ENCODE results near the gene TOLLIP. TPM values are rescaled to one million over a fixed set of nuclear protein-coding genes. Genes with fewer than 3 reads are reported as not detected.

The TOLLIP gene
- total RNA-seq, 1 donor from 2014 or later = 67.5 TPM

GRCh38 chr11:1326435-1327063 is 17.1 kb upstream of the TOLLIP start:
- Mint-ChIP-seq H3K4me1 (ENCODE audit: low read depth, unreplicated experiment) (no peaks in the 10 kb centered on the region), H3K4me3 (ENCODE audit: unreplicated experiment) (no peak overlapping the region), H3K36me3 (ENCODE audit: unreplicated experiment) (peaks cover 35% of the 10 kb centered on the region), H3K27ac (ENCODE audit: unreplicated experiment) (no peak overlapping the region), H3K27me3 (ENCODE audit: unreplicated experiment) (peaks cover 3% of the 10 kb centered on the region), H3K9me3 (ENCODE audit: unreplicated experiment) (peaks cover 11% of the 10 kb centered on the region)
- no peak for TF ChIP-seq CTCF (IDR thresholded peaks at IDR 0.05; ENCODE audit: partially characterized antibody, unreplicated experiment)
- no peak for DNase-seq

- peaks cover 3% of the 10 kb centered on the region for H3K27me3 Mint-ChIP-seq (ENCODE audit: unreplicated experiment)
- peaks cover 34% of the 10 kb centered on the region for H3K36me3 Mint-ChIP-seq (ENCODE audit: unreplicated experiment)
- peaks cover 12% of the 10 kb centered on the region for H3K9me3 Mint-ChIP-seq (ENCODE audit: unreplicated experiment)
- no peak for TF ChIP-seq CTCF (IDR thresholded peaks at IDR 0.05; ENCODE audit: partially characterized antibody, unreplicated experiment)
- H3K4me1 Mint-ChIP-seq (ENCODE audit: low read depth, unreplicated experiment) = no peaks in the 10 kb centered on the region
- DNase-seq = no peak
- H3K4me3 Mint-ChIP-seq (ENCODE audit: unreplicated experiment) = no peak overlapping the region
- H3K27ac Mint-ChIP-seq (ENCODE audit: unreplicated experiment) = no peak overlapping the region
Observed at GRCh38 chr11:1323774-1324173, 14.3 kb upstream of the TOLLIP start.

GRCh38 chr11:1317993-1318392 is 8.6 kb upstream of the TOLLIP start:
- Mint-ChIP-seq H3K36me3 (ENCODE audit: unreplicated experiment) (peaks cover 4% of the 10 kb centered on the region), H3K4me3 (ENCODE audit: unreplicated experiment) (no peak overlapping the region), H3K27me3 (ENCODE audit: unreplicated experiment) (peaks cover 2% of the 10 kb centered on the region), H3K4me1 (ENCODE audit: low read depth, unreplicated experiment) (no peaks in the 10 kb centered on the region), H3K27ac (ENCODE audit: unreplicated experiment) (no peak overlapping the region), H3K9me3 (ENCODE audit: unreplicated experiment) (peaks cover 7% of the 10 kb centered on the region)
- no peak for DNase-seq
- TF ChIP-seq CTCF (IDR thresholded peaks at IDR 0.05; ENCODE audit: partially characterized antibody, unreplicated experiment) = no peak

GRCh38 chr11:1317432-1317831 is 8.0 kb upstream of the TOLLIP start:
- no peak overlapping the region for H3K27ac Mint-ChIP-seq (ENCODE audit: unreplicated experiment)
- peaks cover 4% of the 10 kb centered on the region for H3K36me3 Mint-ChIP-seq (ENCODE audit: unreplicated experiment)
- TF ChIP-seq CTCF (IDR thresholded peaks at IDR 0.05; ENCODE audit: partially characterized antibody, unreplicated experiment) = no peak
- H3K9me3 Mint-ChIP-seq (ENCODE audit: unreplicated experiment) = peaks cover 9% of the 10 kb centered on the region
- H3K27me3 Mint-ChIP-seq (ENCODE audit: unreplicated experiment) = peaks cover 2% of the 10 kb centered on the region
- no peak for DNase-seq
- no peak overlapping the region for H3K4me3 Mint-ChIP-seq (ENCODE audit: unreplicated experiment)
- no peaks in the 10 kb centered on the region for H3K4me1 Mint-ChIP-seq (ENCODE audit: low read depth, unreplicated experiment)

- no peak for TF ChIP-seq CTCF (IDR thresholded peaks at IDR 0.05; ENCODE audit: partially characterized antibody, unreplicated experiment)
- Mint-ChIP-seq H3K36me3 (ENCODE audit: unreplicated experiment) (peaks cover 12% of the 10 kb centered on the region), H3K27ac (ENCODE audit: unreplicated experiment) (peak overlapping the region; percentile 79), H3K4me1 (ENCODE audit: low read depth, unreplicated experiment) (peaks cover 9% of the 10 kb centered on the region), H3K4me3 (ENCODE audit: unreplicated experiment) (peak overlapping the region; percentile 89), H3K27me3 (ENCODE audit: unreplicated experiment) (peaks cover 5% of the 10 kb centered on the region), H3K9me3 (ENCODE audit: unreplicated experiment) (peaks cover 17% of the 10 kb centered on the region)
- no peak for DNase-seq
Observed at GRCh38 chr11:1310772-1311468, 1.5 kb upstream of the TOLLIP start.
